ENCODE measurements around the gene TTC22. TPM values are rescaled to one million over a fixed set of nuclear protein-coding genes. Genes with fewer than 3 reads are reported as not detected.

TTC22 gene
- total RNA-seq, 2 experiments from 2014 or later: 3.3 to 3.5 TPM

Other genes with a start within 250 kb of the TTC22 start
- gene FAM151A, start 177.8 kb downstream of the TTC22 start, total RNA-seq: not detected
- under 1 TPM in 1 of 2 experiments, not detected in 1; 0.11 TPM for gene MROH7, start 159.5 kb downstream of the TTC22 start, total RNA-seq
- 10 to 100 TPM; 26.7 to 28.2 TPM for gene TTC4, start 85.5 kb downstream of the TTC22 start, total RNA-seq
- gene PARS2, start 36.8 kb downstream of the TTC22 start, total RNA-seq: 1 to 10 TPM; 6.0 to 6.7 TPM
- gene DHCR24, start 85.9 kb upstream of the TTC22 start, total RNA-seq: 10 to 100 TPM; 59.5 to 64.7 TPM
- gene TMEM61, start 179.3 kb upstream of the TTC22 start, total RNA-seq: not detected
- gene BSND, start 197.6 kb upstream of the TTC22 start, total RNA-seq: not detected
- not detected for gene PCSK9, start 238.2 kb upstream of the TTC22 start, total RNA-seq

Measured in activated CD8-positive, alpha-beta T cell treated with anti-CD3 and anti-CD28 coated beads for 36 hours (primary cell).